Sigmoid colon (tissue), 7 donors: ENCODE measurements around the gene LGR5. TPM values are rescaled to one million over a fixed set of nuclear protein-coding genes. Genes with fewer than 3 reads are reported as not detected.
"Not testable (repeated sequence)": the region's sequence is repeated elsewhere in the genome, so short reads cannot be mapped to it uniquely, and the experiment has no call there.

Source experiments
- DNase-seq: peaks from one replicate; pipeline ENCODE4 v3.0.0-alpha.2; 2019
- H3K27ac ChIP-seq, 4 donors: fragments of 200-600 bp; sonication (generic); one replicate each; pipeline ENCODE4 v1.5.1; 2016 to 2019; ENCODE audit warnings: mild to moderate bottlenecking in 1 of 4
- H3K27me3 ChIP-seq, 3 donors: fragments of 200-600 bp; sonication (generic); one replicate each; pipeline ENCODE4 v1.5.1; 2019; ENCODE audit warnings: mild to moderate bottlenecking in 1 of 3
- H3K36me3 ChIP-seq, 4 donors: fragments of 200-600 bp; sonication (generic); one replicate each; pipeline ENCODE4 v1.5.1; 2016 to 2019
- H3K4me1 ChIP-seq, 4 donors: fragments of 200-600 bp; sonication (generic); one replicate each; pipeline ENCODE4 v1.5.1; 2017 to 2019
- H3K4me3 ChIP-seq, 4 donors: fragments of 200-600 bp; sonication (generic); one replicate each; pipeline ENCODE4 v1.5.1; 2017 to 2019; ENCODE audit warnings: mild to moderate bottlenecking in 2 of 4, moderate library complexity in 1 of 4
- H3K9me3 ChIP-seq, 4 donors: fragments of 200-600 bp in 3 of 4; sonication (generic) in 3 of 4; one replicate each; pipeline versions ENCODE4 v1.5.1 to v1.6.1; 2013 to 2019
- CTCF ChIP-seq, 4 experiments: fragments of 450-650 bp in 3 of 4; fragments of 200-600 bp in 1 of 4; IDR thresholded peaks; one replicate each; pipeline ENCODE4 v1.5.1; 2016 to 2019; ENCODE audit warnings: antibody characterized with exemption in 4 of 4, mild to moderate bottlenecking in 3 of 4, moderate library complexity in 2 of 4
- EP300 ChIP-seq, 4 donors: sonication (generic); formaldehyde crosslinking; IDR thresholded peaks; one replicate each; pipeline ENCODE4 v1.6.1; 2017; ENCODE audit warnings: antibody characterized with exemption in 4 of 4
- POLR2A ChIP-seq, 2 donors: fragments of 450-650 bp; IDR thresholded peaks; one replicate each; pipeline ENCODE4 v1.6.1; 2016; ENCODE audit warnings: antibody characterized with exemption in 2 of 2, mild to moderate bottlenecking in 2 of 2, moderate library complexity in 2 of 2
- POLR2AphosphoS5 ChIP-seq, 4 donors: sonication (generic); formaldehyde crosslinking; IDR thresholded peaks; one replicate each; pipeline ENCODE4 v1.6.1; 2017; ENCODE audit warnings: antibody characterized with exemption in 4 of 4
- WGBS, 2 donors: extraction: QIAGEN DNeasy Blood & Tissue Kit; methylation state at CpG; one replicate each; pipeline ENCODE4 v1.1.7; 2013; 5-methylcytosine and 5-hydroxymethylcytosine counted together
- intact Hi-C: fragments of 100-400 bp; cut with DNase I; formaldehyde crosslinking; loops from one replicate; pipeline ENCODE4 v1.15.1; 2023
- polyA plus RNA-seq, 3 donors: library from polyadenylated mRNA; stranded (reverse); fragments of 200-250 nt; gene quantifications; one replicate each; pipeline ENCODE4 v1.2.3, GENCODE V29; 2013
- total RNA-seq, 4 donors: library from RNA; depleted of rRNA; stranded (reverse); fragments of >200 nt; gene quantifications; one replicate each; pipeline ENCODE4 v1.1.0, GENCODE V29; 2016
- donor health status: healthy with polysubstance abuse.
- donor health status: Bipolar disorder and iron deficiency.
- donor health status: healthy.

LGR5 gene
- total and polyA plus RNA-seq, 7 donors = 0.23 to 3.4 (median 0.36) TPM; not detected in 4

GRCh38 chr12:71567537-71567936 is 127.9 kb downstream of the LGR5 start:
- intact Hi-C loops = no loop called here
- no peak overlapping the region for H3K4me3 ChIP-seq
- no peak for DNase-seq
- H3K36me3 ChIP-seq = no peaks in the 10 kb centered on the region
- no peaks in the 10 kb centered on the region for H3K9me3 ChIP-seq
- H3K4me1 ChIP-seq = no peaks in the 10 kb centered on the region
- H3K27ac ChIP-seq = no peak overlapping the region
- TF ChIP-seq EP300 (IDR thresholded peaks at IDR 0.05) (no peak), POLR2A (IDR thresholded peaks at IDR 0.05) (no peak)
- H3K27me3 ChIP-seq = no peaks in the 10 kb centered on the region
- 85 to 92% methylated on average over 3 of the region's 3 CpGs for WGBS, 2 donors

GRCh38 chr12:71569885-71570284 is 130.3 kb downstream of the LGR5 start:
- H3K27ac ChIP-seq, H3K4me1 ChIP-seq, H3K36me3 ChIP-seq, H3K9me3 ChIP-seq, H3K4me3 ChIP-seq, H3K27me3 ChIP-seq, intact Hi-C loops, DNase-seq: not testable (repeated sequence)
- WGBS, 2 donors = 79 to 96% methylated on average over 6 of the region's 6 CpGs

GRCh38 chr12:71576496-71576895 is 136.9 kb downstream of the LGR5 start:
- no peaks in the 10 kb centered on the region for H3K27me3 ChIP-seq
- no peaks in the 10 kb centered on the region for H3K9me3 ChIP-seq
- no peak overlapping the region for H3K27ac ChIP-seq
- intact Hi-C loops = no loop called here
- WGBS, 2 donors = 65 to 70% methylated on average over 3 of the region's 3 CpGs
- no peak overlapping the region for H3K4me3 ChIP-seq
- H3K36me3 ChIP-seq = no peaks in the 10 kb centered on the region
- no peak for DNase-seq
- TF ChIP-seq POLR2AphosphoS5 (IDR thresholded peaks at IDR 0.05) (no peak), CTCF (IDR thresholded peaks at IDR 0.05) (no peak), EP300 (IDR thresholded peaks at IDR 0.05) (no peak), POLR2A (IDR thresholded peaks at IDR 0.05) (no peak)
- H3K4me1 ChIP-seq = no peaks in the 10 kb centered on the region

- no peaks in the 10 kb centered on the region for H3K27me3 ChIP-seq
- H3K36me3 ChIP-seq = no peaks in the 10 kb centered on the region
- H3K4me1 ChIP-seq = no peaks in the 10 kb centered on the region
- intact Hi-C loops = no loop called here
- H3K4me3 ChIP-seq = no peak overlapping the region
- 62 to 75% methylated on average over 5 of the region's 5 CpGs for WGBS, 2 donors
- DNase-seq = no peak
- TF ChIP-seq POLR2A (IDR thresholded peaks at IDR 0.05) (no peak), POLR2AphosphoS5 (IDR thresholded peaks at IDR 0.05) (no peak), CTCF (IDR thresholded peaks at IDR 0.05) (no peak), EP300 (IDR thresholded peaks at IDR 0.05) (no peak)
- H3K9me3 ChIP-seq = no peaks in the 10 kb centered on the region
- no peak overlapping the region for H3K27ac ChIP-seq
Observed at GRCh38 chr12:71578694-71579258, 139.2 kb downstream of the LGR5 start.

- Histone ChIP-seq H3K27ac (no peak overlapping the region), H3K4me3 (no peak overlapping the region), H3K4me1 (no peaks in the 10 kb centered on the region), H3K27me3 (no peaks in the 10 kb centered on the region), H3K36me3 (no peaks in the 10 kb centered on the region), H3K9me3 (no peaks in the 10 kb centered on the region)
- intact Hi-C loops = no loop called here
- TF ChIP-seq EP300 (IDR thresholded peaks at IDR 0.05) = no peak
- TF ChIP-seq POLR2A (IDR thresholded peaks at IDR 0.05) = no peak
- no peak for TF ChIP-seq POLR2AphosphoS5 (IDR thresholded peaks at IDR 0.05)
- no peak for TF ChIP-seq CTCF (IDR thresholded peaks at IDR 0.05)
- DNase-seq = no peak
- 11 to 57% methylated on average over 3 of the region's 3 CpGs for WGBS, 2 donors
Observed at GRCh38 chr12:71581206-71581605, 141.6 kb downstream of the LGR5 start.

- H3K36me3 ChIP-seq = no peaks in the 10 kb centered on the region
- no peaks in the 10 kb centered on the region for H3K27me3 ChIP-seq
- no peak overlapping the region for H3K27ac ChIP-seq
- H3K9me3 ChIP-seq = no peaks in the 10 kb centered on the region
- no peak for TF ChIP-seq EP300 (IDR thresholded peaks at IDR 0.05)
- no peaks in the 10 kb centered on the region for H3K4me1 ChIP-seq
- H3K4me3 ChIP-seq = no peak overlapping the region
- WGBS, 2 donors = 93 to 95% methylated on average over 2 of the region's 2 CpGs
- DNase-seq = no peak
- intact Hi-C loops = no loop called here
Observed at GRCh38 chr12:71582925-71583324, 143.3 kb downstream of the LGR5 start.
